Stimulated activated CD4-positive, alpha-beta T cell treated with anti-CD3 and anti-CD28 coated beads, Interleukin-12 subunit alpha, Interleukin-12 subunit beta, amount 100 ng/mL, for 4 hours (primary cell): ENCODE data around the gene TM9SF1.

ENCODE experiments used
- DNase-seq: peaks from one replicate; pipeline ENCODE4 v3.0.0-alpha.2; 2020

The TM9SF1 gene

GRCh38 chr14:24178399-24179178 is 16.7 kb downstream of the TM9SF1 start:
- DNase-seq, result no peak

- no peak for DNase-seq
Observed at GRCh38 chr14:24177891-24178290, 17.4 kb downstream of the TM9SF1 start.

- no peak for DNase-seq
Observed at GRCh38 chr14:24177041-24177825, 18.0 kb downstream of the TM9SF1 start.

- DNase-seq, result no peak
Observed at GRCh38 chr14:24176599-24176998, 18.6 kb downstream of the TM9SF1 start.

- no peak for DNase-seq
Observed at GRCh38 chr14:24172871-24173281, 22.4 kb downstream of the TM9SF1 start.

- no peak for DNase-seq
Observed at GRCh38 chr14:24172261-24172860, 22.9 kb downstream of the TM9SF1 start.

GRCh38 chr14:24171422-24172260 is 23.6 kb downstream of the TM9SF1 start, which contains the start of gene REC8:
Gene REC8, plus strand, starts transcription at chr14:24172080. Its CDS starts 473 bp downstream, at chr14:24172553.
- peak; percentile 54 for DNase-seq

GRCh38 chr14:24167469-24168114 is 27.6 kb downstream of the TM9SF1 start:
- no peak for DNase-seq

- no peak for DNase-seq
Observed at GRCh38 chr14:24165785-24166184, 29.5 kb downstream of the TM9SF1 start.

GRCh38 chr14:24164518-24164991 is 30.7 kb downstream of the TM9SF1 start:
- no peak for DNase-seq

- no peak for DNase-seq
Observed at GRCh38 chr14:24162093-24162492, 33.1 kb downstream of the TM9SF1 start.

- peak; percentile 96 for DNase-seq
Observed at GRCh38 chr14:24160850-24161804, 34.1 kb downstream of the TM9SF1 start, which contains the start of gene IRF9. Gene IRF9, plus strand, starts transcription at chr14:24161265. Its CDS starts 880 bp downstream, at chr14:24162145.

- no peak for DNase-seq
Observed at GRCh38 chr14:24160499-24160849, 34.8 kb downstream of the TM9SF1 start.

- DNase-seq, result no peak
Observed at GRCh38 chr14:24159777-24160498, 35.3 kb downstream of the TM9SF1 start.

GRCh38 chr14:24157331-24157730 is 37.9 kb downstream of the TM9SF1 start:
- DNase-seq, result no peak

- no peak for DNase-seq
Observed at GRCh38 chr14:24156840-24157239, 38.4 kb downstream of the TM9SF1 start.

GRCh38 chr14:24155100-24155499 is 40.1 kb downstream of the TM9SF1 start:
- no peak for DNase-seq

- DNase-seq, result no peak
Observed at GRCh38 chr14:24151404-24152080, 43.7 kb downstream of the TM9SF1 start.

GRCh38 chr14:24150993-24151392 is 44.2 kb downstream of the TM9SF1 start:
- DNase-seq, result no peak
